Activated CD8-positive, alpha-beta T cell treated with anti-CD3 and anti-CD28 coated beads for 36 hours (primary cell): ENCODE data around the gene TBKBP1. TPM values are rescaled to one million over a fixed set of nuclear protein-coding genes. Genes with fewer than 3 reads are reported as not detected.

Experiments
- ATAC-seq: fragments of 200-7000 bp; cut with Tn5 transposase; one replicate; pipeline ENCODE4 v1.10.0; 2021; ENCODE audit warnings: mild to moderate bottlenecking, moderate library complexity
- CTCF ChIA-PET: fragments of 350-600 bp; sonication (Branson Sonifier 250); formaldehyde crosslinking; loops from one replicate; lab custom pipeline; 2021; ENCODE audit warnings: antibody characterized with exemption; lab: Charles Lee
- POLR2A ChIA-PET: fragments of 350-600 bp; sonication (Branson Sonifier 250); formaldehyde crosslinking; loops from one replicate; lab custom pipeline; 2021; ENCODE audit warnings: antibody characterized with exemption; lab: Charles Lee
- DNase-seq: peaks from one replicate; pipeline ENCODE4 v3.0.0-alpha.2; 2020
- H3K27ac Mint-ChIP-seq: one replicate; pipeline ENCODE4 v1.8.0; 2021; ENCODE audit warnings: mild to moderate bottlenecking, mixed read lengths
- H3K27me3 Mint-ChIP-seq: one replicate; pipeline ENCODE4 v1.8.0; 2021; ENCODE audit warnings: mixed read lengths
- H3K36me3 Mint-ChIP-seq: one replicate; pipeline ENCODE4 v1.8.0; 2021; ENCODE audit warnings: low read depth, mixed read lengths
- H3K4me1 Mint-ChIP-seq: one replicate; pipeline ENCODE4 v1.8.0; 2021; ENCODE audit warnings: low read depth, mixed read lengths
- H3K4me3 Mint-ChIP-seq: one replicate; pipeline ENCODE4 v1.8.0; 2021; ENCODE audit warnings: mild to moderate bottlenecking, moderate library complexity, mixed read lengths
- H3K9me3 Mint-ChIP-seq: one replicate; pipeline ENCODE4 v1.8.0; 2021; ENCODE audit warnings: mixed read lengths
- intact Hi-C: fragments of 100-400 bp; cut with micrococcal nuclease; formaldehyde crosslinking; loops from one replicate; pipeline ENCODE4 v1.10.0; 2022
- total RNA-seq, 2 experiments: library from RNA; stranded (reverse); gene quantifications; one replicate each; pipeline ENCODE4 v1.2.3, GENCODE V29; 2021
- TF ChIP-seq, protein P1 (sequence below): fragments of 200-600 bp; IDR thresholded peaks from one replicate; pipeline ENCODE4 v1.8.0; 2022; ENCODE audit warnings: antibody characterized with exemption, mild to moderate bottlenecking

TBKBP1 gene
- total RNA-seq, 2 experiments from 2014 or later: 12.4 to 13.6 TPM

DNA sequence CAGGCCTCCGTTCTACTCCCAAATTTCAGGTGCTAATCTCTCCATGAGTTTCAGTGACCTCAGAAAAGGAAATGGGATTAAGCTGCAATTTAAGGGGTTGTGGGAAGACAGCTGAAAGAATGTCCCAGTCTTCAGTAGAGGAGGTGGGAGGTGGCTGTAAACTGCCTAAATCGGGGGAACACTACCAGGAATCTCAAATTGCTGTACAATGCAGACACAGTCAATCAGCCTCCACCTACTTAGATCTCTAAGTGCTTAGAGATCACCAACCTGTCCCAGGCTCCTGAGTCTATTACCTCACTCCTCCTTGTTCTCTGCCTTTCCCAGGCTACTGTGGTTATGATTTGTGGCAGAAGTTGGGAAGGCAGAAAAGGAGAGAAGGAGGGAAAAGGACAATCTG is 30.7 kb downstream of the TBKBP1 start:
- no peaks in the 10 kb centered on the region for H3K36me3 Mint-ChIP-seq
- ATAC-seq (no peak), DNase-seq (no peak)
- TF ChIP-seq, protein P1, sequence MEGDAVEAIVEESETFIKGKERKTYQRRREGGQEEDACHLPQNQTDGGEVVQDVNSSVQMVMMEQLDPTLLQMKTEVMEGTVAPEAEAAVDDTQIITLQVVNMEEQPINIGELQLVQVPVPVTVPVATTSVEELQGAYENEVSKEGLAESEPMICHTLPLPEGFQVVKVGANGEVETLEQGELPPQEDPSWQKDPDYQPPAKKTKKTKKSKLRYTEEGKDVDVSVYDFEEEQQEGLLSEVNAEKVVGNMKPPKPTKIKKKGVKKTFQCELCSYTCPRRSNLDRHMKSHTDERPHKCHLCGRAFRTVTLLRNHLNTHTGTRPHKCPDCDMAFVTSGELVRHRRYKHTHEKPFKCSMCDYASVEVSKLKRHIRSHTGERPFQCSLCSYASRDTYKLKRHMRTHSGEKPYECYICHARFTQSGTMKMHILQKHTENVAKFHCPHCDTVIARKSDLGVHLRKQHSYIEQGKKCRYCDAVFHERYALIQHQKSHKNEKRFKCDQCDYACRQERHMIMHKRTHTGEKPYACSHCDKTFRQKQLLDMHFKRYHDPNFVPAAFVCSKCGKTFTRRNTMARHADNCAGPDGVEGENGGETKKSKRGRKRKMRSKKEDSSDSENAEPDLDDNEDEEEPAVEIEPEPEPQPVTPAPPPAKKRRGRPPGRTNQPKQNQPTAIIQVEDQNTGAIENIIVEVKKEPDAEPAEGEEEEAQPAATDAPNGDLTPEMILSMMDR: no peak
- H3K9me3 Mint-ChIP-seq: no peaks in the 10 kb centered on the region
- CTCF ChIA-PET: interaction anchor here (0.9 to 2.7 kb wide), 7 partner anchors 8 to 117 kb away, joined by 3 to 8 read pairs (median 4); partner anchors contain the start of genes SCRN2 and TBX21
- no peak overlapping the region for H3K4me3 Mint-ChIP-seq
- no peaks in the 10 kb centered on the region for H3K27me3 Mint-ChIP-seq
- intact Hi-C loops: no loop called here
- H3K27ac Mint-ChIP-seq: peak overlapping the region; percentile 6
- H3K4me1 Mint-ChIP-seq: peaks cover 82% of the 10 kb centered on the region
- POLR2A ChIA-PET: interaction anchor here (0.8 to 27.1 kb wide), 7 partner anchors 8 to 76 kb away, joined by 4 to 493 read pairs (median 7); partner anchors contain the start of genes KPNB1, TBKBP1 and TBX21

DNA sequence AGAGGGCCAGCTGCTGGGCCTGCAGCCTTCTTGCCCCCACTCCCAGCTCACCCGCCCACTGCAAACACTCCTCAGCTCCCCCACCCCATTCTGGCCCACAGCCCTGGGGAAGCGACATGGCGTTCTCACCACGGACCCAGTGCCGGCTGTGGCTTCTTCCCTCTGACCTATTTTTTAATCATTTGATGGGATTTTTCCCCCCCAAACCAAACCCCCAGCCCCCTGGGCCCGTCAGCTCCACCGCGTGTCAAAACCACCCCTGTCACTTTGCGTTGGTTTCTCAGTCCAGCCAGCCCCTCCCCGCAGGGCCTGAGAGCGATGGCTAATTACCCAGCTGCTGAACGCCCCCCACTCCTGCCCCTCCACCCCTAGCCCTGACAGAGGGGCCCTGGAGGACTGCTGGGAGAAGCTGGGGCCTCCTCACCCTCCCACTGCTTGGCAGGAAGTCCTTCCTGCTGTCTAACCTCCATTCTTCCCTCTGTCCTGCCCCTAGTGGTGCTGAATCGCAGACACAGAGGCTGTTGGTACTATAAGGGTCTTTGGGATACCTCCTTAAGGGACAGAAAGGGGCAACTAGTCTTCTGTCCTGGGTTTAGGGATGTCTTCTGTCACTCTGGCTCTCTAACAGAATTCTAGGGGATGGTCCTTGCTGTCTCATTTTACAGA is 31.6 kb downstream of the TBKBP1 start:
- Mint-ChIP-seq H3K9me3 (no peaks in the 10 kb centered on the region), H3K27ac (peak overlapping the region; percentile 58), H3K36me3 (no peaks in the 10 kb centered on the region), H3K4me1 (peaks cover 81% of the 10 kb centered on the region), H3K27me3 (no peaks in the 10 kb centered on the region), H3K4me3 (peak overlapping the region; percentile 28)
- DNase-seq (peak; percentile 39), ATAC-seq (no peak)
- POLR2A ChIA-PET: interaction anchor here (0.6 to 27.1 kb wide), 7 partner anchors 7 to 950 kb away, joined by 3 to 493 read pairs (median 8); partner anchors contain the start of genes KPNB1, TBKBP1 and TBX21
- TF ChIP-seq, protein P1: peak; percentile 22
- intact Hi-C loops: no loop called here
- CTCF ChIA-PET: interaction anchor here (0.6 to 2.7 kb wide), 8 partner anchors 8 to 116 kb away, joined by 3 to 8 read pairs (median 4); partner anchors contain the start of genes SCRN2 and TBX21

DNA sequence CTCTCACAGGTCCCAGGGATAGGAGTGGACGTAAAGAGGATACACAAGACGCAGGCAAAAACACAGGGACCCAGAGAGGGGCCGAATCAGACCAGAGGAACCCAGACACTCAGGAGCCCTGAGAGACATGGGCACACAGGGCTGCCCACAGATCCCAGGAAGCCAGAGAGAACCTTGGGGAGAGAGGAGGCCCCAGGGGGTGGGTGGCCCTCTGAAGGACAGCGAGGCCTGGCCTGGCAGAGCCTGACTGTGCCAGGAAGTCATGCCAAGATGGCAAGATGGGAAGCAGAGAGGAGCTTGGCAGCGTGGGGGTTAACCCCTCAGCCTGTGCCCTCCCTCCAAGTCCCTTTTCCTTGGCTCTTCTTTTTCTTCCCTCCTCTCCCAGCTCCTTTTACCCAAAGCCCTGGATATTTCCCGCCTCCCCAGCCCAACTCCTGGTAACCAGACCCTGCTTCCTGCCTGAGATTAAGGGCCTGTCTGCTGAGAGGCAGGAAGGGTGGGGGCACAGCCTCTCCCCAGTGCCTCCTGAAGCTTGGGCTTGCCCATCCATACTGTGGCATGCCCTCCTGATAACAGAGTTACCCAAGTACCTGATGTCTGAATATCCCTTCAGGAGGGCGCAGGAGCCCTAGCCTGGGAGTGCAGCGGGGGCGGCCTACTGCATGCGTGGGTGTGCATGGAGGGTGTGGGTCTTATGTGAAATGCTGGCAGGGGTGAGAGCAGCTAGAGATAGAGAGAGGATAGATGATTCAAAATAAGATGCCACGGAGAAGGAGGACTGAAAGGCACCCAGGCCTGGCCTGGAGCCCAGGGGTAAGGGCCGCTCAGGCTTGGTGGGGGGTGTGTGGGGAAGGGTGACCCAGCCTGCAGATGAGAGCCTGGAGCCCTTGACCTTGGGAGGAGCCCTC is 33.1 kb downstream of the TBKBP1 start:
- intact Hi-C loops: no loop called here
- Mint-ChIP-seq H3K9me3 (no peaks in the 10 kb centered on the region), H3K27me3 (no peaks in the 10 kb centered on the region), H3K27ac (no peak overlapping the region), H3K4me3 (no peak overlapping the region), H3K4me1 (peaks cover 81% of the 10 kb centered on the region), H3K36me3 (no peaks in the 10 kb centered on the region)
- ChIA-PET POLR2A (interaction anchor here (0.9 to 27.1 kb wide), 5 partner anchors 9 to 57 kb away, joined by 3 to 493 read pairs (median 11); partner anchors contain the start of gene TBKBP1), CTCF (interaction anchor here (1.2 to 2.7 kb wide), 5 partner anchors 9 to 28 kb away, joined by 3 to 9 read pairs (median 6); no protein-coding TSS in a partner anchor)
- TF ChIP-seq, protein P1: no peak
- ATAC-seq (no peak), DNase-seq (peak; percentile 2)

GRCh38 chr17:47727704-47728036 is 33.7 kb downstream of the TBKBP1 start:
- Mint-ChIP-seq H3K36me3 (no peaks in the 10 kb centered on the region), H3K27ac (no peak overlapping the region), H3K4me3 (no peak overlapping the region), H3K4me1 (peaks cover 85% of the 10 kb centered on the region), H3K27me3 (no peaks in the 10 kb centered on the region), H3K9me3 (no peaks in the 10 kb centered on the region)
- TF ChIP-seq, protein P1: no peak
- ATAC-seq (no peak), DNase-seq (peak; percentile 0)
- ChIA-PET CTCF (interaction anchor here (1.2 to 2.2 kb wide), 4 partner anchors 10 to 28 kb away, joined by 3 to 9 read pairs (median 5); no protein-coding TSS in a partner anchor), POLR2A (interaction anchor here (0.9 to 27.1 kb wide), 5 partner anchors 10 to 57 kb away, joined by 3 to 493 read pairs (median 23); partner anchors contain the start of gene TBKBP1)
- intact Hi-C loops: no loop called here
